ENCODE data around the gene OIP5. TPM values are rescaled to one million over a fixed set of nuclear protein-coding genes. Genes with fewer than 3 reads are reported as not detected.
A peak's percentile ranks its signal among the peaks of the same experiment; 100 is the strongest.

The OIP5 gene
- total and polyA plus RNA-seq, 2 of the 13 experiments (the other 11 are each of a cell fraction or from before 2014, with no cell fraction given), result 10.7 to 38.0 TPM

DNA sequence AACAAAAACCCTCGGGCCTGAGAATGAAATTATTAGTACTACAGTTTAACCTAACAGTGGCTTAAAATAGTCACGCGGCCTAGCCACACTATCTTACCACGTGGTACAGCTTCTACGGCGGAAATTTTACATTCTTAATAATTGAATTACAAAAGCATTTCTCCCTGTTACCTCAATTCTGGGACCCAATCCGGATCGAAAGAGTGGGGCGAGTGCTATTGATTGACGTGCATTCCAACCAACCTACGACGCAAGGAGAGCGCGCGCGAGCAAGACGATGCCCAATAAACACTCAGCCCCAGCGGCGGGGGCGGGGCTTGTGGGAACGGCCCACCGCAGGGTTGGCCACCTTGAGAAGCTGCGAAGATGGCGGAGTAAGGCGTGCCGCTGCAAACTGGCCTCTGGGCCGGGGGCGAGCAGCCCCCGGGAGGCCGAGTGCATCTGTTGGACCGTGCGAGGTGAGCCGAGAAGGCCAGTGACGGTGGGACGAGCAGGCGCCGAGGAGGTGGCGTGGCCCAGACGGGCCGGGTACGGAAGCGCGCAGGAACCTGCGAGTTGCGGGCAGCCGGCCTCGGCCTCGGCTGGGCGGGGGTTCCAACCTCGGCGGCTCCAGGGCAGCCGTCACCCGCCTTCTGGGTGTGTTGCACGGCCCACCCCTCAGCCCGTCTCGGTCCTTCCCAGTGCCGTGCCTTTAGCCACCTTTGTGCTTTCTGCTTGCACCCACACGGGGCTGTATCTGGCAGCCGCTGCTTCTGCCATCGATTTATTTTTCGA is 48.6 kb downstream of the OIP5 start (continued):
- TF ChIP-seq, protein P1, sequence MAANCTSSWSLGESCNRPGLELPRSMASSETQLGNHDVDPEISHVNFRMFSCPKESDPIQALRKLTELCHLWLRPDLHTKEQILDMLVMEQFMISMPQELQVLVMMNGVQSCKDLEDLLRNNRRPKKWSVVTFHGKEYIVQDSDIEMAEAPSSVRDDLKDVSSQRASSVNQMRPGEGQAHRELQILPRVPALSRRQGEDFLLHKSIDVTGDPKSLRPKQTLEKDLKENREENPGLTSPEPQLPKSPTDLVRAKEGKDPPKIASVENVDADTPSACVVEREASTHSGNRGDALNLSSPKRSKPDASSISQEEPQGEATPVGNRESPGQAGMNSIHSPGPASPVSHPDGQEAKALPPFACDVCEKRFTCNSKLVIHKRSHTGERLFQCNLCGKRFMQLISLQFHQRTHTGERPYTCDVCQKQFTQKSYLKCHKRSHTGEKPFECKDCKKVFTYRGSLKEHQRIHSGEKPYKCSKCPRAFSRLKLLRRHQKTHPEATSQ (CRISPR knock-in tag; IDR thresholded peaks at IDR 0.05; ENCODE audit: borderline replicate concordance), result no peak
- TF ChIP-seq ZNF547 (CRISPR knock-in tag; IDR thresholded peaks at IDR 0.05) (peak; percentile 77; the same call in 1 of the 2 replicates), MAF1 (CRISPR knock-in tag; IDR thresholded peaks at IDR 0.05; ENCODE audit: borderline replicate concordance) (0 out of 2 replicates have a peak, but pooled peaks have one; percentile 68), KDM3A (CRISPR knock-in tag; IDR thresholded peaks at IDR 0.05; ENCODE audit: low read depth) (peak; percentile 83), FOXA3 (CRISPR knock-in tag; IDR thresholded peaks at IDR 0.05) (peak; percentile 11; the same call in 1 of the 2 replicates), SP140L (CRISPR knock-in tag; IDR thresholded peaks at IDR 0.05; ENCODE audit: borderline replicate concordance) (no peak), ZNF205 (CRISPR knock-in tag; IDR thresholded peaks at IDR 0.05) (no peak), ZNF75D (CRISPR knock-in tag; IDR thresholded peaks at IDR 0.05; ENCODE audit: borderline replicate concordance) (no peak), RARG (CRISPR knock-in tag; IDR thresholded peaks at IDR 0.05; ENCODE audit: low read depth) (peak; percentile 34; the same call in 1 of the 2 replicates), ZNF883 (CRISPR knock-in tag; IDR thresholded peaks at IDR 0.05; ENCODE audit: not compliant biosample characterization) (peak; percentile 81), ZFP36L1 (CRISPR knock-in tag; IDR thresholded peaks at IDR 0.05) (0 out of 2 replicates have a peak, but pooled peaks have one; percentile 57)
- TF ChIP-seq, protein P2, sequence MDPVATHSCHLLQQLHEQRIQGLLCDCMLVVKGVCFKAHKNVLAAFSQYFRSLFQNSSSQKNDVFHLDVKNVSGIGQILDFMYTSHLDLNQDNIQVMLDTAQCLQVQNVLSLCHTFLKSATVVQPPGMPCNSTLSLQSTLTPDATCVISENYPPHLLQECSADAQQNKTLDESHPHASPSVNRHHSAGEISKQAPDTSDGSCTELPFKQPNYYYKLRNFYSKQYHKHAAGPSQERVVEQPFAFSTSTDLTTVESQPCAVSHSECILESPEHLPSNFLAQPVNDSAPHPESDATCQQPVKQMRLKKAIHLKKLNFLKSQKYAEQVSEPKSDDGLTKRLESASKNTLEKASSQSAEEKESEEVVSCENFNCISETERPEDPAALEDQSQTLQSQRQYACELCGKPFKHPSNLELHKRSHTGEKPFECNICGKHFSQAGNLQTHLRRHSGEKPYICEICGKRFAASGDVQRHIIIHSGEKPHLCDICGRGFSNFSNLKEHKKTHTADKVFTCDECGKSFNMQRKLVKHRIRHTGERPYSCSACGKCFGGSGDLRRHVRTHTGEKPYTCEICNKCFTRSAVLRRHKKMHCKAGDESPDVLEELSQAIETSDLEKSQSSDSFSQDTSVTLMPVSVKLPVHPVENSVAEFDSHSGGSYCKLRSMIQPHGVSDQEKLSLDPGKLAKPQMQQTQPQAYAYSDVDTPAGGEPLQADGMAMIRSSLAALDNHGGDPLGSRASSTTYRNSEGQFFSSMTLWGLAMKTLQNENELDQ (CRISPR knock-in tag; IDR thresholded peaks at IDR 0.05; ENCODE audit: borderline replicate concordance), result 0 out of 2 replicates have a peak, but pooled peaks have one; percentile 67
- TF ChIP-seq, protein P3, sequence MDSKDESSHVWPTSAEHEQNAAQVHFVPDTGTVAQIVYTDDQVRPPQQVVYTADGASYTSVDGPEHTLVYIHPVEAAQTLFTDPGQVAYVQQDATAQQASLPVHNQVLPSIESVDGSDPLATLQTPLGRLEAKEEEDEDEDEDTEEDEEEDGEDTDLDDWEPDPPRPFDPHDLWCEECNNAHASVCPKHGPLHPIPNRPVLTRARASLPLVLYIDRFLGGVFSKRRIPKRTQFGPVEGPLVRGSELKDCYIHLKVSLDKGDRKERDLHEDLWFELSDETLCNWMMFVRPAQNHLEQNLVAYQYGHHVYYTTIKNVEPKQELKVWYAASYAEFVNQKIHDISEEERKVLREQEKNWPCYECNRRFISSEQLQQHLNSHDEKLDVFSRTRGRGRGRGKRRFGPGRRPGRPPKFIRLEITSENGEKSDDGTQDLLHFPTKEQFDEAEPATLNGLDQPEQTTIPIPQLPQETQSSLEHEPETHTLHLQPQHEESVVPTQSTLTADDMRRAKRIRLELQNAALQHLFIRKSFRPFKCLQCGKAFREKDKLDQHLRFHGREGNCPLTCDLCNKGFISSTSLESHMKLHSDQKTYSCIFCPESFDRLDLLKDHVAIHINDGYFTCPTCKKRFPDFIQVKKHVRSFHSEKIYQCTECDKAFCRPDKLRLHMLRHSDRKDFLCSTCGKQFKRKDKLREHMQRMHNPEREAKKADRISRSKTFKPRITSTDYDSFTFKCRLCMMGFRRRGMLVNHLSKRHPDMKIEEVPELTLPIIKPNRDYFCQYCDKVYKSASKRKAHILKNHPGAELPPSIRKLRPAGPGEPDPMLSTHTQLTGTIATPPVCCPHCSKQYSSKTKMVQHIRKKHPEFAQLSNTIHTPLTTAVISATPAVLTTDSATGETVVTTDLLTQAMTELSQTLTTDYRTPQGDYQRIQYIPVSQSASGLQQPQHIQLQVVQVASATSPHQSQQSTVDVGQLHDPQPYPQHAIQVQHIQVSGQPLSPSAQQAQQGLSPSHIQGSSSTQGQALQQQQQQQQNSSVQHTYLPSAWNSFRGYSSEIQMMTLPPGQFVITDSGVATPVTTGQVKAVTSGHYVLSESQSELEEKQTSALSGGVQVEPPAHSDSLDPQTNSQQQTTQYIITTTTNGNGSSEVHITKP (CRISPR knock-in tag; IDR thresholded peaks at IDR 0.05; ENCODE audit: low read depth), result 0 out of 2 replicates have a peak, but pooled peaks have one; percentile 54
- TF ChIP-seq, protein P4, sequence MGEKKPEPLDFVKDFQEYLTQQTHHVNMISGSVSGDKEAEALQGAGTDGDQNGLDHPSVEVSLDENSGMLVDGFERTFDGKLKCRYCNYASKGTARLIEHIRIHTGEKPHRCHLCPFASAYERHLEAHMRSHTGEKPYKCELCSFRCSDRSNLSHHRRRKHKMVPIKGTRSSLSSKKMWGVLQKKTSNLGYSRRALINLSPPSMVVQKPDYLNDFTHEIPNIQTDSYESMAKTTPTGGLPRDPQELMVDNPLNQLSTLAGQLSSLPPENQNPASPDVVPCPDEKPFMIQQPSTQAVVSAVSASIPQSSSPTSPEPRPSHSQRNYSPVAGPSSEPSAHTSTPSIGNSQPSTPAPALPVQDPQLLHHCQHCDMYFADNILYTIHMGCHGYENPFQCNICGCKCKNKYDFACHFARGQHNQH (CRISPR knock-in tag; IDR thresholded peaks at IDR 0.05), result peak; percentile 67; the same call in 1 of the 2 replicates
- TF ChIP-seq, protein P5, sequence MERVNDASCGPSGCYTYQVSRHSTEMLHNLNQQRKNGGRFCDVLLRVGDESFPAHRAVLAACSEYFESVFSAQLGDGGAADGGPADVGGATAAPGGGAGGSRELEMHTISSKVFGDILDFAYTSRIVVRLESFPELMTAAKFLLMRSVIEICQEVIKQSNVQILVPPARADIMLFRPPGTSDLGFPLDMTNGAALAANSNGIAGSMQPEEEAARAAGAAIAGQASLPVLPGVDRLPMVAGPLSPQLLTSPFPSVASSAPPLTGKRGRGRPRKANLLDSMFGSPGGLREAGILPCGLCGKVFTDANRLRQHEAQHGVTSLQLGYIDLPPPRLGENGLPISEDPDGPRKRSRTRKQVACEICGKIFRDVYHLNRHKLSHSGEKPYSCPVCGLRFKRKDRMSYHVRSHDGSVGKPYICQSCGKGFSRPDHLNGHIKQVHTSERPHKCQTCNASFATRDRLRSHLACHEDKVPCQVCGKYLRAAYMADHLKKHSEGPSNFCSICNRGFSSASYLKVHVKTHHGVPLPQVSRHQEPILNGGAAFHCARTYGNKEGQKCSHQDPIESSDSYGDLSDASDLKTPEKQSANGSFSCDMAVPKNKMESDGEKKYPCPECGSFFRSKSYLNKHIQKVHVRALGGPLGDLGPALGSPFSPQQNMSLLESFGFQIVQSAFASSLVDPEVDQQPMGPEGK (CRISPR knock-in tag; IDR thresholded peaks at IDR 0.05), result peak; percentile 16; the same call in 1 of the 2 replicates
